HL-60 (cell line): ENCODE data around the gene MAPK10.

Experiments used
- GABPA ChIP-seq: IDR thresholded peaks from 2 replicates; pipeline ENCODE4 v1.6.1; 2012; ENCODE audit warnings: low read depth
- POLR2AphosphoS5 ChIP-seq: IDR thresholded peaks from 2 replicates; pipeline ENCODE4 v1.6.1; 2012; ENCODE audit warnings: low read depth
- TF ChIP-seq, protein P1 (sequence below): IDR thresholded peaks from one replicate; pipeline ENCODE4 v1.5.1; 2011; ENCODE audit warnings: low read length, control low read depth, inconsistent platforms; ENCODE audit not compliant: insufficient read depth
- TF ChIP-seq, protein P2 (sequence below): IDR thresholded peaks from 2 replicates; pipeline ENCODE4 v1.6.1; 2012; ENCODE audit warnings: low read depth; ENCODE audit not compliant: insufficient replicate concordance

GRCh38 chr4:85994576-85994975 lies 365.3 kb downstream of the MAPK10 start:
- TF ChIP-seq, protein P1, sequence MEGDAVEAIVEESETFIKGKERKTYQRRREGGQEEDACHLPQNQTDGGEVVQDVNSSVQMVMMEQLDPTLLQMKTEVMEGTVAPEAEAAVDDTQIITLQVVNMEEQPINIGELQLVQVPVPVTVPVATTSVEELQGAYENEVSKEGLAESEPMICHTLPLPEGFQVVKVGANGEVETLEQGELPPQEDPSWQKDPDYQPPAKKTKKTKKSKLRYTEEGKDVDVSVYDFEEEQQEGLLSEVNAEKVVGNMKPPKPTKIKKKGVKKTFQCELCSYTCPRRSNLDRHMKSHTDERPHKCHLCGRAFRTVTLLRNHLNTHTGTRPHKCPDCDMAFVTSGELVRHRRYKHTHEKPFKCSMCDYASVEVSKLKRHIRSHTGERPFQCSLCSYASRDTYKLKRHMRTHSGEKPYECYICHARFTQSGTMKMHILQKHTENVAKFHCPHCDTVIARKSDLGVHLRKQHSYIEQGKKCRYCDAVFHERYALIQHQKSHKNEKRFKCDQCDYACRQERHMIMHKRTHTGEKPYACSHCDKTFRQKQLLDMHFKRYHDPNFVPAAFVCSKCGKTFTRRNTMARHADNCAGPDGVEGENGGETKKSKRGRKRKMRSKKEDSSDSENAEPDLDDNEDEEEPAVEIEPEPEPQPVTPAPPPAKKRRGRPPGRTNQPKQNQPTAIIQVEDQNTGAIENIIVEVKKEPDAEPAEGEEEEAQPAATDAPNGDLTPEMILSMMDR, result no peak
- no peak for TF ChIP-seq POLR2AphosphoS5
- TF ChIP-seq GABPA, result no peak
- TF ChIP-seq, protein P2, sequence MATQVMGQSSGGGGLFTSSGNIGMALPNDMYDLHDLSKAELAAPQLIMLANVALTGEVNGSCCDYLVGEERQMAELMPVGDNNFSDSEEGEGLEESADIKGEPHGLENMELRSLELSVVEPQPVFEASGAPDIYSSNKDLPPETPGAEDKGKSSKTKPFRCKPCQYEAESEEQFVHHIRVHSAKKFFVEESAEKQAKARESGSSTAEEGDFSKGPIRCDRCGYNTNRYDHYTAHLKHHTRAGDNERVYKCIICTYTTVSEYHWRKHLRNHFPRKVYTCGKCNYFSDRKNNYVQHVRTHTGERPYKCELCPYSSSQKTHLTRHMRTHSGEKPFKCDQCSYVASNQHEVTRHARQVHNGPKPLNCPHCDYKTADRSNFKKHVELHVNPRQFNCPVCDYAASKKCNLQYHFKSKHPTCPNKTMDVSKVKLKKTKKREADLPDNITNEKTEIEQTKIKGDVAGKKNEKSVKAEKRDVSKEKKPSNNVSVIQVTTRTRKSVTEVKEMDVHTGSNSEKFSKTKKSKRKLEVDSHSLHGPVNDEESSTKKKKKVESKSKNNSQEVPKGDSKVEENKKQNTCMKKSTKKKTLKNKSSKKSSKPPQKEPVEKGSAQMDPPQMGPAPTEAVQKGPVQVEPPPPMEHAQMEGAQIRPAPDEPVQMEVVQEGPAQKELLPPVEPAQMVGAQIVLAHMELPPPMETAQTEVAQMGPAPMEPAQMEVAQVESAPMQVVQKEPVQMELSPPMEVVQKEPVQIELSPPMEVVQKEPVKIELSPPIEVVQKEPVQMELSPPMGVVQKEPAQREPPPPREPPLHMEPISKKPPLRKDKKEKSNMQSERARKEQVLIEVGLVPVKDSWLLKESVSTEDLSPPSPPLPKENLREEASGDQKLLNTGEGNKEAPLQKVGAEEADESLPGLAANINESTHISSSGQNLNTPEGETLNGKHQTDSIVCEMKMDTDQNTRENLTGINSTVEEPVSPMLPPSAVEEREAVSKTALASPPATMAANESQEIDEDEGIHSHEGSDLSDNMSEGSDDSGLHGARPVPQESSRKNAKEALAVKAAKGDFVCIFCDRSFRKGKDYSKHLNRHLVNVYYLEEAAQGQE, result no peak
